Subcutaneous adipose tissue (tissue), 4 donors: Measurements from ENCODE around the gene RASSF9. TPM values are rescaled to one million over a fixed set of nuclear protein-coding genes. Genes with fewer than 3 reads are reported as not detected.

Experiments
- total RNA-seq, 4 donors: library from RNA; depleted of rRNA; stranded (reverse); fragments of >200 nt; gene quantifications; one replicate each; pipeline ENCODE4 v1.1.0, GENCODE V29; 2016
- TF ChIP-seq, protein P1 (sequence below): fragments of 450-650 bp; IDR thresholded peaks from one replicate; pipeline ENCODE4 v1.5.1; 2016; ENCODE audit warnings: low read depth, mild to moderate bottlenecking, control low read depth, antibody characterized with exemption, moderate library complexity

Gene RASSF9
- total RNA-seq, 4 donors from 2014 or later: 1.1 to 3.2 (median 2.1) TPM

- TF ChIP-seq, protein P1, sequence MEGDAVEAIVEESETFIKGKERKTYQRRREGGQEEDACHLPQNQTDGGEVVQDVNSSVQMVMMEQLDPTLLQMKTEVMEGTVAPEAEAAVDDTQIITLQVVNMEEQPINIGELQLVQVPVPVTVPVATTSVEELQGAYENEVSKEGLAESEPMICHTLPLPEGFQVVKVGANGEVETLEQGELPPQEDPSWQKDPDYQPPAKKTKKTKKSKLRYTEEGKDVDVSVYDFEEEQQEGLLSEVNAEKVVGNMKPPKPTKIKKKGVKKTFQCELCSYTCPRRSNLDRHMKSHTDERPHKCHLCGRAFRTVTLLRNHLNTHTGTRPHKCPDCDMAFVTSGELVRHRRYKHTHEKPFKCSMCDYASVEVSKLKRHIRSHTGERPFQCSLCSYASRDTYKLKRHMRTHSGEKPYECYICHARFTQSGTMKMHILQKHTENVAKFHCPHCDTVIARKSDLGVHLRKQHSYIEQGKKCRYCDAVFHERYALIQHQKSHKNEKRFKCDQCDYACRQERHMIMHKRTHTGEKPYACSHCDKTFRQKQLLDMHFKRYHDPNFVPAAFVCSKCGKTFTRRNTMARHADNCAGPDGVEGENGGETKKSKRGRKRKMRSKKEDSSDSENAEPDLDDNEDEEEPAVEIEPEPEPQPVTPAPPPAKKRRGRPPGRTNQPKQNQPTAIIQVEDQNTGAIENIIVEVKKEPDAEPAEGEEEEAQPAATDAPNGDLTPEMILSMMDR: no peak
Observed at GRCh38 chr12:85804663-85805062, 31.5 kb downstream of the RASSF9 start.

GRCh38 chr12:85803923-85804322 lies 32.3 kb downstream of the RASSF9 start:
- TF ChIP-seq, protein P1: no peak

GRCh38 chr12:85803231-85803630 lies 33.0 kb downstream of the RASSF9 start:
- TF ChIP-seq, protein P1: no peak

DNA sequence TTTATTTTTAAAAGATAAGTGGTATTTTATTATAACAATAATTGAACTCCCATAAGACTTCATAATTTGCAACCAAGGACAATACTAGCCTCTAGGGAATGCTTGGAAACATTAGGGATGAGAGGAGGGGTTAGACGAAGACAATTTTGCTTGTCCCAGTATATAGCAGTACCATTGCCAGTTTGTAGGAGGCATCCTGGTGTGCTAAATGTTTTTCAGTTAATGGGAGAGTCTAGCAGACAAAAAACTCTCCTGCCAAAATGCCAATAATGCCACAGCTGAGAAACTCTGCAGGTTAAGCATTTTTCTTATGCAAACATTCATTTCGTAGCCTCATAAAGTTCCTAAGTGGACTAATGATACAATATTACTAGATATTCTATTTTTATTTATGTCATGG lies 38.1 kb downstream of the RASSF9 start:
- TF ChIP-seq, protein P1: no peak

GRCh38 chr12:85796001-85796400 lies 40.2 kb downstream of the RASSF9 start:
- TF ChIP-seq, protein P1: no peak

DNA sequence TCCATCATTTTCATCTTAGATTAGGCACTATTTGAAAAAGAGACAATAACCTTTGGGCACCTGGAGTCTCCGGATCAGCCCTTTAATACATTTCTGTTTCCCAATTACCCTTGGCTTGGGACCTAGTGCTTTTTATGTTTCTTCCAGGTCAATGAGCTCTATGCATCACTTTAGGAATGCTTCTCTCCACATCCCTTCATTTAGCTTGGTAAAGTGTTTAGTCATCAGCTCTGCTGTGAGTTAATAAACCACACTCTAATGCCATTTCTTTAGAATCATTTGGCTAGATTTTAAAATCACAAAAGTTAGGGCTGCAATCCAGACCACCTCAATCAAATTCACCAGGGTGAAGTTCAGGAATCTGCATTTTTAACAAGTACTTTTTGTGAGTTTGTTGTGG lies 41.7 kb downstream of the RASSF9 start:
- TF ChIP-seq, protein P1: no peak

DNA sequence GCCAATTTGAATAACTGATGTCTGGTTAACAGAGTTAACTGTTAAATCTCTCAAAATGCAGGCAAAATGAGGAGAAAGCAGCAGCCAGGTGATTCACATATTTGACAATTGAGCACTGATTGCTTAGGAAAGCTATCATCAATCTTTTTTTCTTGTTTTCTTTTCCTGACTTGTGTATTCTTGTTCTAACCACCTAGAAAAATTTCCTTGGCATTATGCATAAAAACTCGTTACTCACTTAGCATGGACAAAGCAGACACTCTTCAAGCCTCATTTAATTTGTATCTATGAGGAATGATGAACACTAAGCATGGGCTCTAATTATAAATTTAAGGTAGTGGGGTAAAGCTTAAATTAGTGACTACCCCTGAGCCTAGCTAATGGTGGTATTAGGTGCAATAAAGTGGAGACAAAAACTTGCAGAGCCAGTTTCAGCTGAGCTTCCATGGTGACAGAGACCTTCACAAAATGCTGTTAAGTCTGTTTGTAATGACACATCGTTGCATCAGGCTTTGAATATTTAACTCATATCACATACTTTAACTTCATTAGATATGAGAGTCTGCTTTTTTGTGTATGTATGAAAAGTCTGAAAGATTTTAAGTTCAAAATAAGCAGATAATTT lies 52.0 kb downstream of the RASSF9 start:
- TF ChIP-seq, protein P1: no peak
